K562 (cell line): ENCODE results near the gene TXLNB. TPM values are rescaled to one million over a fixed set of nuclear protein-coding genes. Genes with fewer than 3 reads are reported as not detected.

Source experiments
- CUX1 ChIP-seq: fragments of 200-800 bp; sonication (Bioruptor generic); IDR thresholded peaks from 2 replicates; pipeline ENCODE4 v1.6.1; 2016; ENCODE audit warnings: missing genetic modification characterization, missing compliant biosample characterization
- SREBF1 ChIP-seq: fragments of 150-350 bp; IDR thresholded peaks from 2 replicates; pipeline ENCODE4 v1.6.1; 2014; ENCODE audit warnings: antibody characterized with exemption, low read depth, low read length, borderline replicate concordance
- TCF3 ChIP-seq: sonication (generic); formaldehyde crosslinking; IDR thresholded peaks from 2 replicates; pipeline ENCODE4 v1.4.0; 2020; ENCODE audit warnings: mild to moderate bottlenecking, missing genetic modification reagents
- ZBTB49 ChIP-seq: sonication (generic); formaldehyde crosslinking; IDR thresholded peaks from 2 replicates; pipeline ENCODE4 v1.8.0; 2022; ENCODE audit warnings: missing genetic modification reagents, mild to moderate bottlenecking, borderline replicate concordance
- polyA plus RNA-seq, 8 experiments: library from polyadenylated mRNA; depleted of rRNA in 4 of 8; stranded (reverse) in 5 of 8; unstranded in 3 of 8; fragments of >200 nt; fragmentation: Nextera tagmentation in 2 of 8; fragmentation: Illumina TruSeq in 1 of 8; extraction: Ambion mirVana in 2 of 8; extraction: Trizol in 1 of 8; gene quantifications; 2 replicates each; pipeline versions ENCODE4 v1.2.1 to v1.2.3, GENCODE V29; 2011 to 2014; ENCODE audit warnings: inconsistent platforms in 1 of 8, missing spikeins in 1 of 8
- total RNA-seq, 7 experiments: library from RNA; depleted of rRNA in 6 of 7; stranded (reverse); fragments of >200 nt in 6 of 7; fragmentation: Illumina TruSeq in 2 of 7; extraction: Trizol in 2 of 7; gene quantifications; 2 replicates each; pipeline versions ENCODE4 v1.2.1 to v1.2.3, GENCODE V29; 2011 to 2021; ENCODE audit warnings: low replicate concordance in 1 of 7

Gene TXLNB
- total and polyA plus RNA-seq, 9 of the 15 experiments (the other 6 are each of a cell fraction or from before 2014, with no cell fraction given) = not detected

GRCh38 chr6:139247618-139248017 is 44.2 kb downstream of the TXLNB start (continued):
- TF ChIP-seq SREBF1 (no peak), TCF3 (CRISPR knock-in tag) (no peak), ZBTB49 (CRISPR knock-in tag) (no peak), CUX1 (no peak)
